CD4-positive, alpha-beta T cell treated with Interleukin-15 for 4 hours (primary cell): ENCODE data around the gene CDKN2A.

Experiments used
- DNase-seq: peaks from one replicate; pipeline ENCODE4 v3.0.0-alpha.2; 2020; ENCODE audit warnings: low spot score

Gene CDKN2A

DNA sequence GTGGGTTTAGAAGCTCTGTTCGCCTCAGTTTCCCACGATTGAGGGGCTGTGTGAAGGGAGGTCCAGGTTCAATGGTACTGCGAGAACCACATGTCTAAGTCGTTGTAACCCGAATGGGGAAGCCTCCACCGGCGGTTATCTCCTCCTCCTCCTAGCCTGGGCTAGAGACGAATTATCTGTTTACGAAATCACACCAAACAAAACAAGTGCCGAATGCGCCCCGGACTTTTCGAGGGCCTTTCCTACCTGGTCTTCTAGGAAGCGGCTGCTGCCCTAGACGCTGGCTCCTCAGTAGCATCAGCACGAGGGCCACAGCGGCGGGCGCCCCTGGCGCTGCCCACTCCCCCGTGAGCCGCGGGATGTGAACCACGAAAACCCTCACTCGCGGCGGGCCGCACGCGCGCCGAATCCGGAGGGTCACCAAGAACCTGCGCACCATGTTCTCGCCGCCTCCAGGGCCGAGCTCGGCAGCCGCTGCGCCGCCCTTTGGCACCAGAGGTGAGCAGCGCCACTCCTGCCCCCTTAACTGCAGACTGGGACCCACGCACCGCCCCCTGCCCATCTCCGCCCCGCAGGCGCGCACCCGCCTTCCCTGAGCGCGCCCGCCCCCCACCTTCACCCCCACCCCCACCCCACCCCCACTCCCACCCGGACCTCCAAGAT is at the start of gene CDKN2A:
Gene CDKN2A, minus strand, starts transcription at position 500 of the 663 bp plus-strand sequence.
- DNase-seq, result peak; percentile 55

DNA sequence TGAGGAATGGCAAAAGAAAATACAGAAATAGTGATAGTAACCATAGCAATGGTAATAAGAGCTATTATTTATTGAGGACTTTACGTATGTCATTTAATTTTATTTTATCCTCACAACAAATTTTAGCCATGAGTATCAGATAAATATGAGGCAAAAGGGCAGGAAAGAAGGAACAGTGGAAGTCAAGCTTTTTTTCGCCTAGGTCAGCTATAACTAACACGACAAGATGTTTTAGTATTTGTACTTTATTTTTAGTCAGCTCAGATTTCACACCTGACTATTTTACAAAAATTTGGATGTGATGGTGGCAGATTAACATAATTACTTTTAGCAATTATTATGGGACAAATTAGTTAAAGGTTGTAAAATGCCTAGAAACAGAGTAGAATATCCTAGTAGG is 49.7 kb upstream of the CDKN2A start:
- DNase-seq, result no peak

DNA sequence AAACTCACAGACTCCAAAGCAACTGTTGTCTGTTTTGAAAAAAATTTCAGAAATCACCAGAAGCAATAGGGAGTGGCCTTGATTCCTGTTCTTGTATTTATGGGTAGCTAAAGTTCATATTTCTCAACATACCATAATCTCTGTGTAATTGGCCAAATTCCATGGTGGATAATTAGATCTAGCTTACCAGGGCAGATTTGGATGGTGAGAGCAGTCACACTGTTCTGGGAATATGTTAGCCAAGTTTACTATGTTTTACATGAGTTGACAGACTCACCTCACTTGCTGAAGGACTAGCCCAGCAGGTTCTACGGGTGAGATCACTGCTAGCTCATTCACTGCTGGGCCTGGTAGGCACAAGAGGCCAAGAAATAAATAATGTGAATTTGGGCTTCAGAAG is 47.6 kb upstream of the CDKN2A start:
- DNase-seq, result no peak

DNA sequence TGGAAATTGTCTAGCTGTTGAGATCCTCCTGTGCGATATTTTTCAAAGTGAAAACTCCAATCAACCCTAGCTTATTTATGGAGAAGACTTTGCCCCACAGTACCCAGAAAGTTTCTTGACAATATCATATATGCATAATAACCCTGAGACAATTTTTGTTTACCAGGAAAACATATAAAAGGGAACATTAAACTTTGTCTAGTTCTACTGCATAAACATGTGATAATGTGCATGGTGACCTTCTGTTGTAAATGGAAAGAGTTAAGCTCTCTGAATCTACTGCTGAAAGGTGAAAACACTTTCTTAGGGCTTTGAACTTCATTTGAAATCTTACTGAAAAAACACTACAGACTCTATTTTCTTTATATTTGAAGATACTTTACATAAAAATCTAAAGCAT is 47.2 kb upstream of the CDKN2A start:
- no peak for DNase-seq

DNA sequence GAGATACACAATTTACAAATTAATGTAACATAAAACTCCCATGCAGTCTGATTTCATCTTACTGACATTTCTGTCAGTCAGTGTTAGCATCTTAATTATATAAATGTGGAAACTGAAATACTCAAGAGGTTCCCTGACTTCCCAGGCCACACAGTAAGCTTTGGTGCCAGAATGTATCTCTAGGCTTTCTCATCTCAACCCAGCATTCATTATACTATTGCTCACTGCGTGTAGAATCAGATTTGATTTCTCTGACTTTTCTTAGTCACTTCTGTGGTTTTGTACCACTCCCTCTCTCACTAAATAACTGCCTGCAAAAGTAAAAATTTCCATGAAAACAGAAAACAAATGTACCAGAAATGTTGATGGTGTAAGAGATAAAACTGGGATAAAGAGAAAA is 46.6 kb upstream of the CDKN2A start:
- DNase-seq, result peak; percentile 28

DNA sequence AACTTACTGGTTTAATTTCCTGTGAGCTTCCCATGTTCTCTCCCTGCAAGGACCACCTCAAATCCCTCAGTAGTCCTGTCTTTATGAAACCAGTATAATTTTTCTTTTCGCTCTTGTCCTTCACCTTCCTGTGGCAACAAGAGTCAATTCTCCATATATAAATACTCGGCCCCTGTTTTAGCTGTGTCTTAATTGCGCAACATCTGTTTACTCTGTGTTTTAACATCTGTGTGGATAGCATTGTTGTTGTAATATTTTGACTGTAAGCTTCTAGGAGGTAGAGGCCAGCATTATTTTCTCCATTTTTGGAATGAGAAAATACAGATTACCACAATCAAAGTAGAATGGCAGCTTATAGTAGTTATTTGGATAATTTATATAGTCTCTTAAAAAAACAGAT is 45.1 kb upstream of the CDKN2A start:
- DNase-seq, result no peak

DNA sequence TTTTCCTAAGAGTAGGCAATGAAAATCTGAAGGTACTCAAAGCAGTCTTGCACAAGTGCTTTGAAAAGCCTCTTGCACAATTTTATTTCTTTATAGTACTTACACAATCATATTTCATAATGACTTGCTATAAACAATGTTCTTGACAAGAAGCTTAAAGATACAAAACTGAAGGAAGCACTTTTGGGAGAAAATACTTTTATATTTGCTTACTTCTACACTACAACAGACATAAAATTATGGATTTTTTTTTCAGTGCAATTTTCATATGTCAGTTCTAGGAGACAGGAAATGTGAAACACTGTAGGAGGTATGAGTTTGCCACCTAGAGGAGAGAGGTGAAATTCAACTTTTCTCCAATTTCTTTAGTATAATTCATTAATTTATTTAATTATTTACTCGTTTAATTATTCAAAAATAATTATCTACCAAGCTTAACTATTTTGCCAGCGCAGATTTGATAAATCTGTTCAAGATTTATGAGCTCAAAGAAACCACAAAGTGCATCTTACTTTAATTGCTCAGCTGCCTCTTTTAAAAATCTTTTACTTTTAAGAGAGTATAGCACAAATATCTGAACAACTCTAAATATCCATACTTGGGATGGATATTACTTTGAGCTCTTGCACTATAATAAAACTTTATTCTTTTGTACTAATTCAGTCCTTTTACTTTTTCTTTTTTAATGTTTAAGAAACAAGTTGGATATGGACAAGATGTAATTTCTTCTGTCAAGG is 43.9 kb upstream of the CDKN2A start:
- peak; percentile 30 for DNase-seq

DNA sequence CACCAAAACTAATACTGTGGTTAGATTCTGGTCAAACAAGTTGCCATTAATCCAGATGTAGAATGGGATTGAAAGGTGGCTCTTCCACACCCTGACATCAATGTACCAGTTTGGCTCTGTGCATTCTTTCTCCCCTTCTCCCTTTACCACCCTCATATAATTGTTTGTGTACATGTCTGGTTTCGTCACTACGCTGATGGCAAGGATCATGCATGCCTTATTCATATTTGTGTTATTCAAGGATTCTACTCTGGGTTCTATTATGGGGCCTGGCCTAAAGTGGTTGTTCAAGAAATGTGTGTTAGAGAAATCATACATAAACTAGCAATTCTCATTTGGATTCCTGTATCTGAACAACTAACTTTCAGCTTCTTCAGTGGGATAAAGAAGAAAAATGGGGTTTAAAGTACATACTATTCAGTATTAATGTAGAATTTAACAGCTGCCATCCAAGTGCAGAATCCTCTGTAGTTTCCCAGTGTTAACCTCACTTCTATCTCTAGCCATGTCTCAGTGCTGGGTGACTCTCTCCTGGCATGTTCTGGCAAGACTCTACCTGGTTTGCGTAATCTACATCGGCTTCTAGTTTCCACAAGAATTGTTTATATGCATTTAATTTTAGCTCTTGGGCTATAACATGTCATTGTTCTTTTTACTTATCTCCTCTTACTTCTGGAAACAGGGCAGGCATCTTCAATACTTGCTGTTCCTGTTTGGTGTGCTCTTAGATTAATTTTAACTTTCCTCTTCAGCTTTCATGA is 42.9 kb upstream of the CDKN2A start:
- no peak for DNase-seq

DNA sequence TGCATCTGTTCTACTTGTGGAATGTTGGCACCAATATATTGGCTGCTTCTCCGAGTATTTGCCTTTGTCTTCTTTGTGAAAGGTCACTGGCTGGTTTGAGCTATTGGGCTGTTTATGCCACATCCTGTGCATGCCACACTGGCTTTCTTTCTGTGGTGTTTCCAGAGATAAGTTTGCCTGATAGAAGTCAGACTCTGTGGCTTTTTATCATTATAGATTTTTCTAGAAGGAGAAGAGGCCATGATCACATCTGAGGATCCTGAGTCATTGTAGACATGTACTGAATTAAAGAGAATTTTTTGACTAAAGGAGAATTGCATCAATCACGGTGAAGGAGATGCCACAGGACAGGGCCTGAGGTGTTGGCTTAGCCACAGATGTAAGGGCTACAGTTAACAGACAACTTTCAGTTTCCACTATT is 41.4 kb upstream of the CDKN2A start:
- DNase-seq, result no peak

DNA sequence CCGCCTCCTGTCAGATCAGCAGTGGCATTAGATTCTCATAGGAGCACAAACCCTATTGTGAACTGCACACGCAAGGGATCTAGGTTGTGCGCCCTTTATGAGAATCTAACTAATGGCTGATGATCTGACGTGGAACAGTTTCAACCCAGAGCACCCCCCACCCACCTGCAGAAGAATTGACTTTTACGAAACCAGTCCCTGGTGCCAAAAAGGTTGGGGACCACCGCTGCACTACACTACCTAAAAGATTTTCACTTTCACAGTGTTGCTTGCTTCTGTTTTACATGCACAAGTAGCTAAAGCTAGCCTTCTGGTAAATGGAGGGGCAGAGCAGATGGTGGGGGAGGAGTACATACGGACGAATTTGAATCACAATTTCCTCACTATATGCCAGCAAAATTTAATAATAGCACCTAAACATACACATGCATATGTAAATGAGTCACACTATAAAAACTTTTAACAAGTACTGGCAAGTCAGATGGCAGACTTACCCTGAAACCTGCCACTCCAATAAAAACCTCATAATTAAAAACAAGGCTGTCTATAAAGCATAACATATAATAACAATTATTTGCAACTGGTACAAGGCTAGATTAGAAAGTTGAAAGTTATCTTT is 38.9 kb upstream of the CDKN2A start:
- DNase-seq, result no peak

DNA sequence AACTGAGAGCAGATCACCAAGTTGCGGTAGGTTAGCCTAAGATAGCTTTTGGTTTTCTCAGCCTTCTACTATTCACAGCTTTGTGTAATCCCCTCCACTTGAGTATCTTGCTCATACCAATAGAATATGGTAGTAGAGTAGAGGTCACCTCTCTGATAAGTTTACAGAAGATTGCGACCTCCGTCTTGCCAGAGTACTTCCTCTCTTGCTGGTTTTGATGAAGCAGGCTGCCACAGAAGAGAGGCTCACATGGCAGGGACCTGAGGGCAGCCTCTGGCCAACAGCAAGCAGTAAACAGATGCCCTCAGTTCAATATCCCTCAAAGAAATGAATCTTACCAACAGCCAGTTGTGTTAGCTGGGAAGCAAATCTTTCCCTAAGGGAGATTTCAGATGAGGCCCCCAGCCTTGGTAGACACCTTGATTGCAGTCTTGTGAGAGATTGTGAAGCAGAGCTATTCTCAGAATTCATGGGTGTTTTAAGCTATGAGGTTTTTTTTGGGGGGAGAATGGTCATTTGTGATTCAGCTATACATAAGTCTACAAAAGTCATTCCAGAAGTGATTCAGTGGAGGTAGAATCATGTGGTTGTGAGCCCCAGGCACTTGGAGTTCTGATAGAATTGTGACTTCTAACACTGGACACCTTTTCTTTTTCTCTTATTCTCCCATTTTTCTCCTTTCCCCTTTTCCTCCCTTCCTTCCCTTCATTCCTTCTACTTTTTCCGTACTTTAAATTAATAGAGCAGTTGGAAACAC is 37.6 kb upstream of the CDKN2A start:
- DNase-seq, result no peak

DNA sequence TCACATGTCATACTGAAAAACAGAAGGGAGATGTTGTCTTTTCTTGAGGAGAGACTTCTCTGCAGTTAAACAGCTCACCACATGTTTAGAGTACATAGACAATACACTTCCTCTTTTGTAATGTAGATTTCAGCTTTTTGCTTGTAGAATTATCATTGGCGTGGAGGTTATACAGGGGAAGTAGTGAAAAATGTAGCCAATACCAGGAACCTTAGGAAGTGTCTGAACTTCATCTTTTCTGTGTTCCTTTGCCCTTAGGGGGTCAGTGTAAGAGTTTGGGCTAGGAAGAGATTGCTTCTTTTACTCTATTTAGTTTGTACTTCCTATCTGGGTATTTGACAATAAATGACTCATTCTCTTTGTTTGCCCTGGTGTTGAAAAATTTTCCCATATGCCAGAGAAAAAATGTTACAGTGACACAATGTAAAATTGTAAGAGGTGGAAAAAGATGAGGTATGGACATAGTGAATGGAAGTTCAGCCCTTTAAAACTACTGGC is 36.0 kb upstream of the CDKN2A start:
- DNase-seq, result no peak

DNA sequence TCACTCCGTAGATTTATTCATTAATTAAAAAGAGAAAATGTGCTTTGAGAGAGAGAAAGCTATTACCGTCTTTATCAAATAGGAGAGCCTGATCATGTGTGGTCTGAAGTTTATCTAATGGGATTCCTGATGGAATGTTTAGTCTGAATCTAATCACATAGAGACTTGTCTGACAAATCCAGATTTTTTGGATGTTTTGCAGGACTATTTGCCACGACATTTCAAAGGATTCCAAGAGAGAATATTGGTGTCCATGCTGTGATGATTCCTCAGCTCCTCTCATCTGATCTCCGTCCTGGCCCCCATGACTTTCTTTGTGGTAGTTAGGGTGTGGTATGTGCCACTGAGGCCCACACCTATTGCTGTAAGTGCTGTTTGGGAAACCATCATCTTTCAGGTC is 35.0 kb upstream of the CDKN2A start:
- no peak for DNase-seq

DNA sequence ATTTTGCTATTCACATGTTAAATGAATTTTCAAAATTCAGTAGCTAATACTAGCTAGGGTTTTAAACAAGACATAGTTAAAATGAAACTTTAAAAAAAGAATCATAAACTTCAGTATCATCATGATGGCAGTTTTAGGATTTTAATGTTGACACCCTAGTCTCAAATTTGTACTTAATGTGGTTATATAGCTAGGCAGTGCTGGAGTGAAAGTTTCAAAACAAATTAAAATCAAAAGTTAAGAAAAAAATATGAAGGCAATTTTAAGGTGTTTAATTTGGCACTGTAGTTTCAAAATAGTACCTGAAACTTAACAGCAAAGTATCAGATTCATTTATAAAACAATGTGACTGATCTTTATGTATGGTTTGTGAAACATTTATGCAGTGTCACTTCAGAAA is 34.2 kb upstream of the CDKN2A start:
- DNase-seq, result no peak

DNA sequence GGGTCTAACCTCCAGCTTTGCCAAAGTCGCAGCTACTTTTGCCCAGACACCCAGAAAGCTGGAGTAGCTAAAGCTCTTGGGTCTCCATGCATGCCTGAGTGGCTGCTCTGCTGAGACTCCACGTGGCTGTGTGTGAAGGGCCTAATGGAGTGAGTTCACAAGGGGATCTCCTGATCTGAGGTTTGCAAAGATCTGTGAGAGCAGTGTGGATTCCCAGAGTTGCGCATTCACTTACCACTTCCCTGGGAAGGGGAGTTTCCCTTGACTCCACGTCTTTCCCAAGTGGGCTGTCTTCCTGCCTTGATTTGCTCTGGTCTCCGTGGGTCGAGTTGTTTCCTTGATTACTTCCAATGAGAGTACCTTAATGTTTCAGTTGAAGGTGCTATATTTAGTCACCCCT is 32.5 kb upstream of the CDKN2A start:
- no peak for DNase-seq

DNA sequence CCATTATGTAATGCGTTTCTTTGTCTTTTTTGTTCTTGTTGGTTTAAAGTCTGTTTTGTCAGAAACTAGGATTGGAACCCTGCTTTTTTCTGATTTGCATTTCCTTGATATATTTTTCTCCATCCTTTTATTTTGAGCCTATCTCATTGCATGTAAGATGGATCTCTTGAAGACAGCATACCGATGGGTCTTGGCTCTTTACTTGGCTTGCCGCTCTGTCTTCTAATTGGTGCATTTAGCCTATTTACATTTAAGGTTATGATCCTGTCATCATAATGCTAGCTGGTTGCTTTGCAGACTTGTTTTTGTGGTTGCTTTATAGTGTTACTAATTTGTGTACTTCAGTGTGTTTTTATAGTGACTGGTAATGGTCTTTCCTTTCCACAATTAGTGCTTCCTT is 28.2 kb upstream of the CDKN2A start:
- DNase-seq, result no peak

DNA sequence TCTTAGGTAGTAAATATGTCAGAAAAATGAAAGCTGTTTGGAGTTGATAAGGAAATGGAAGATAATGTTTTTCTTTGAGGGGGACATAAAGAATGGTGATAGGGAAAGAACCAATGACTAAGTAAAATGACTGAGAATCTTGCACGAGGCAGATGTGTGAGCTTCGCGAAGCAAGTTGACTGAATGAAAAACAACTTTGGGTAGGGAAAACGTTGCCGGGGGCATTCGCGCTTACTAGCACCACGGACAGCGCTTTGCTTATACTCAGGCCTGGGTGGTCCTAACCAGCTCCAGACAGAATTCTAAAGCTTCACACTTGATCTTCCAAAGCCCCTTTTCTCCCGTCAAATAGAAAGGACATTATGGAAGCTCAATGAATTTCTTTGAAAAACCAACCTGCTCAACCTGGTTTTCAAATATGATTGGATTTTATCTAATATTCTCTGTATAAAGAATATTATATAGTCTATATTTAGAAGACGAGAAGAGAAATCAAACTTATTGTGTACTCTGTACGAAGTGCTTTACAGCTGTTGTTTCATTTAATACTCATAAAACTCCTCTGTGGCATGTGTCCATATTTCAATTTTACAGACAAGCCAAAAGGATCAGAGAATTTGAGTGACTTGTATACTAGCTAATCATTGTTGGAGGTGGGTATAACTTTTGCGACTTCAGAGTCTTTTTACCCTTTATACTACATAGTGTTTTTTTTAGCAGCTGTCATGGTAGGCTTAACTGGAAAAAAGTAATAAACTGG is 16.9 kb upstream of the CDKN2A start:
- peak; percentile 21 for DNase-seq

DNA sequence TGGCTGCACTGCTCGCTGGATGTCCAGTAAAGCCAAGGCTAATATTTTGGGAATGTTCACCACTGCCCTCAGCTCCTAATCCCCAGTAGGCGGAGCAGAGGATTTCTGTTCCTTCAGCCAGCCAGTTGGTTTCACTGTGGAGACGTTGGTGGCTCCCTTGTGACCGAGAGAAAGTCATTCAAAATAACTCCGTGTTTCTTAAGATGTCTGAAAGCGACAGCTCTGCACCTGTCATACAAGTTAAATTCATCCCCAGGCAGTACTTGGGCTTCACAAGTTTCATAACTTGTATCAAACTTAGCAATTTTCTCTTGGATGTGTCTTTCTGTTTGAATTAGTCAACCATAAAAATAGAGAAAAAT is 15.3 kb upstream of the CDKN2A start:
- no peak for DNase-seq

DNA sequence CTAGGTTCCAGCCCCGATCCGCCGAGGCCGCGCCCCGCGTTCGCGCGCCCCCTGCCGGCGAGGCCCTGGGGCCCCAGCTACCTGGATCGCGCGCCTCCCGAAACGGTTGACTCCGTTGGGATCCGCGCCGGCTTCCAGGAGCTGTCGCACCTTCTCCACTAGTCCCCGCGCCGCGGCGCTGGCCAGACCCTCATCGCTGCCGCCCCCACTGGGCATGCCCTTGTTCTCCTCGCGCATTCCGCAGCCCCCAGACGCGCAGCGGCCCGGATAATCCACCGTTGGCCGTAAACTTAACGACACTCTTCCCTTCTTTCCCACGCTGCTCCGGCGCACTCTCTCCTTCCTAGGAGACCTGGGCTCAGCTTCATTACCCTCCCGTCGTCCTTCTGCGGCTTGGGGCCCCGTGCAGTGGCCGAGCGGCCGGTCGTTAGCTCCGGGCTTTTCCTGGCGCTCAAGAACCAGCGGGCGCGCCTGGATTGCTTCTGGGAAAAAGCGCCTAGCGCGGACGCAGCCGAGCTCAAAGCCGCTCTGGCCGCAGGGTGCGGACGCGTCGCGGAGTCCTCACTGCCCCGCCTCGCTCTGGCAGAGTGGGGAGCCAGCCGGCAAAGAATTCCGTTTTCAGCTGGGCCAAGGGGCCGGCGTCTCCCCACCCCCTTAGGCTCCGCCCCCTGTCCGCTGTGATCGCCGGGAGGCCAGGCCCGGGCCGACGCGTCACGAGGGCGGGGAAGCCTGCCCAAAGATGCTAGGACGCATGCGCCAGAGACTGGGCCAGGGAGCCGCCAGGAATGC is 14.7 kb upstream of the CDKN2A start, which contains the start of gene CDKN2B:
Gene CDKN2B, minus strand, starts transcription at position 589 of the 789 bp plus-strand sequence. Its CDS starts 352 bp downstream, at position 237.
- DNase-seq, result peak; percentile 72

DNA sequence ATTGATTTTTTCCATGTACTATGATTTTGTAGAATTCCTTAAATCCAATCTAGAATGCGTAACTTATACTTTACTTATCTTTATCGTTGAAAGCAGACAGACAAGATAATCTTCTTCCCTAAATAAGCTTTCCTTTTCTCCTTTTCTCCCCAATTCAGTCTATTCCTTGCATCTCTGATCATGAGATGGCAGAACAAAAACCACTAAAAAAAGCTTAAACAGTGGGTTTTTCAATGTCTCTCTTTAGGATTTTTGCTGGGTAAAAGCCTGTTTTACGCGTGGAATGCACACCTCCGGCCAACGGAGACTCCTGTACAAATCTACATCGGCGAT is 14.2 kb upstream of the CDKN2A start:
- DNase-seq, result no peak
